Keratinocyte (primary cell): Measurements from ENCODE around the gene THRAP3. TPM values are rescaled to one million over a fixed set of nuclear protein-coding genes. Genes with fewer than 3 reads are reported as not detected.

Source experiments
- DNase-seq: peaks from one replicate; pipeline ENCODE4 v3.0.0-alpha.2; 2011; ENCODE audit warnings: low read depth, missing footprints, low spot score
- FAIRE-seq: peaks from 2 replicates; lab custom pipeline; 2011; peaks lifted over from hg19 to GRCh38; lab: Jason Lieb, UNC
- H2AFZ ChIP-seq: 2 replicates; pipeline ENCODE4 v1.6.0; 2012; ENCODE audit warnings: low read length, control low read depth, inconsistent platforms; ENCODE audit not compliant: control insufficient read depth
- H3K27ac ChIP-seq: 2 replicates; pipeline ENCODE4 v1.5.1; 2011; ENCODE audit warnings: low read length; ENCODE audit not compliant: control insufficient read depth, insufficient read depth
- H3K27me3 ChIP-seq: 3 replicates; pipeline ENCODE4 v1.6.0; 2011; ENCODE audit warnings: low read length; ENCODE audit not compliant: control insufficient read depth, insufficient read depth; ENCODE audit errors: extremely low read depth
- H3K36me3 ChIP-seq, 2 experiments: 2 replicates in 1 of 2; 3 replicates in 1 of 2; pipeline ENCODE4 v1.5.1; 2011; ENCODE audit warnings: low read length in 2 of 2, mild to moderate bottlenecking in 1 of 2; ENCODE audit not compliant: control insufficient read depth in 2 of 2, insufficient read depth in 2 of 2; ENCODE audit errors: extremely low read depth in 1 of 2
- H3K4me1 ChIP-seq: 3 replicates; pipeline ENCODE4 v1.5.1; 2011; ENCODE audit warnings: low read length; ENCODE audit not compliant: control insufficient read depth, insufficient read depth; ENCODE audit errors: extremely low read depth
- H3K4me2 ChIP-seq: 3 replicates; pipeline ENCODE4 v1.6.0; 2011; ENCODE audit warnings: low read depth, low read length; ENCODE audit not compliant: control insufficient read depth, insufficient read depth; ENCODE audit errors: extremely low read depth
- H3K4me3 ChIP-seq, 3 experiments: fragments of 200-600 bp in 1 of 3; sonication (generic) in 1 of 3; 2 replicates in 2 of 3; 3 replicates in 1 of 3; pipeline ENCODE4 v1.5.1; 2011 to 2016; ENCODE audit warnings: low read length in 3 of 3, mild to moderate bottlenecking in 3 of 3, control low read depth in 2 of 3, inconsistent platforms in 1 of 3, low read depth in 1 of 3, mixed read lengths in 1 of 3, mixed run types in 1 of 3, moderate library complexity in 1 of 3; ENCODE audit not compliant: control insufficient read depth in 2 of 3, insufficient read depth in 2 of 3; ENCODE audit errors: extremely low read depth in 1 of 3
- H3K79me2 ChIP-seq: 2 replicates; pipeline ENCODE4 v1.6.0; 2012; ENCODE audit warnings: low read length; ENCODE audit not compliant: control insufficient read depth, insufficient read depth
- H3K9ac ChIP-seq: 3 replicates; pipeline ENCODE4 v1.6.0; 2011; ENCODE audit warnings: low read length; ENCODE audit not compliant: control insufficient read depth, insufficient read depth; ENCODE audit errors: extremely low read depth
- H3K9me1 ChIP-seq: 3 replicates; pipeline ENCODE4 v1.6.0; 2011; ENCODE audit warnings: low read length; ENCODE audit not compliant: control insufficient read depth, insufficient read depth; ENCODE audit errors: extremely low read depth
- H3K9me3 ChIP-seq: 2 replicates; pipeline ENCODE4 v1.5.1; 2012; ENCODE audit warnings: low read depth, low read length; ENCODE audit not compliant: control insufficient read depth
- H4K20me1 ChIP-seq: 3 replicates; pipeline ENCODE4 v1.6.0; 2011; ENCODE audit warnings: low read length; ENCODE audit not compliant: control insufficient read depth, insufficient read depth; ENCODE audit errors: extremely low read depth
- dilution Hi-C: fragments of 300-500 bp; cut with MboI; formaldehyde crosslinking; loops from one replicate; pipeline ENCODE4 v1.7.0; 2020; ENCODE audit warnings: low sequenced_read_pairs; ENCODE audit not compliant: extremely low pct_ligation_motif_present
- polyA plus RNA-seq, 5 experiments: library from polyadenylated mRNA; depleted of rRNA in 3 of 5; stranded (reverse) in 3 of 5; stranded (forward) in 1 of 5; unstranded in 1 of 5; fragments of >200 nt; gene quantifications; 1 replicate in 1 of 5; 2 replicates in 3 of 5; 3 replicates in 1 of 5; pipeline versions ENCODE4 v1.2.1 to v1.2.3, GENCODE V29; 2011 to 2012; ENCODE audit warnings: missing spikeins in 2 of 5, low read depth in 1 of 5, low replicate concordance in 1 of 5
- TF ChIP-seq, protein P1 (sequence below), 3 experiments: IDR thresholded peaks in 1 of 3; conservative IDR thresholded peaks in 1 of 3; optimal IDR thresholded peaks in 1 of 3; 2 replicates in 2 of 3; 3 replicates in 1 of 3; pipeline versions ENCODE3 to v1.5.1; 2011; ENCODE audit warnings: low read length in 3 of 3, mild to moderate bottlenecking in 3 of 3, moderate library complexity in 2 of 3, control low read depth in 1 of 3, inconsistent platforms in 1 of 3; ENCODE audit not compliant: insufficient read depth in 2 of 3; ENCODE audit errors: extremely low read depth in 1 of 3

The THRAP3 gene
- polyA plus RNA-seq, 1 donor (not counting 4 experiments of a cell fraction or from before 2014, with no cell fraction given), result 79.6 TPM

DNA sequence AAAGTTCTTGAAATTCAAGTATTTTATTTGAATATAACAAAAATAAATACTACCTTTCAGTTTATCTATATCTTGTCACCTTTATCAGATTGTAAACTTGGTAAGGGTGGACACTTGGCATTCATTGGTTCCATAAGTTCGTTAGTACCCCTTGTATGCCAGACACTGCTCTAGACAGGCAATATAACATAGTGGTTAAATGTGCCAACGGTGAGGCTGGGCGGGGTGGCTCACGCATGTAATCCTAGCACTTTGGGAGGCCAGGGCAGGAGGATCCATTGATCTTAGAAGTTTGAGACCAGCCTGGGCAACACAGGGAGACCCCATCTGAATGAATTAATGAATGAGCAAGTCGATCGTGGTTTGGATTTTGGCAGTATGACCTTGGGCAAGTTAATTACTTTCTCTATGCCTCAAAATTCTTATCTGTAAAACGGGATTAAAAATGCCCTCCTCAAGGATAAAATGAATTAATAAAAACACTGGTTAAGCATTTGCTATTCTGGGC lies 55.6 kb downstream of the THRAP3 start:
- FAIRE-seq (no peak), DNase-seq (no peak)
- TF ChIP-seq, protein P1, sequence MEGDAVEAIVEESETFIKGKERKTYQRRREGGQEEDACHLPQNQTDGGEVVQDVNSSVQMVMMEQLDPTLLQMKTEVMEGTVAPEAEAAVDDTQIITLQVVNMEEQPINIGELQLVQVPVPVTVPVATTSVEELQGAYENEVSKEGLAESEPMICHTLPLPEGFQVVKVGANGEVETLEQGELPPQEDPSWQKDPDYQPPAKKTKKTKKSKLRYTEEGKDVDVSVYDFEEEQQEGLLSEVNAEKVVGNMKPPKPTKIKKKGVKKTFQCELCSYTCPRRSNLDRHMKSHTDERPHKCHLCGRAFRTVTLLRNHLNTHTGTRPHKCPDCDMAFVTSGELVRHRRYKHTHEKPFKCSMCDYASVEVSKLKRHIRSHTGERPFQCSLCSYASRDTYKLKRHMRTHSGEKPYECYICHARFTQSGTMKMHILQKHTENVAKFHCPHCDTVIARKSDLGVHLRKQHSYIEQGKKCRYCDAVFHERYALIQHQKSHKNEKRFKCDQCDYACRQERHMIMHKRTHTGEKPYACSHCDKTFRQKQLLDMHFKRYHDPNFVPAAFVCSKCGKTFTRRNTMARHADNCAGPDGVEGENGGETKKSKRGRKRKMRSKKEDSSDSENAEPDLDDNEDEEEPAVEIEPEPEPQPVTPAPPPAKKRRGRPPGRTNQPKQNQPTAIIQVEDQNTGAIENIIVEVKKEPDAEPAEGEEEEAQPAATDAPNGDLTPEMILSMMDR (optimal IDR thresholded peaks at IDR 0.05 in 1 of 3, IDR thresholded peaks at IDR 0.05 in 1 of 3, conservative IDR thresholded peaks at IDR 0.05 in 1 of 3; ENCODE audit: extremely low read depth in 1 of 3, insufficient read depth in 2 of 3, low read length in 3 of 3), result no peak
- Histone ChIP-seq H3K27ac (no peak overlapping the region), H4K20me1 (no peaks in the 10 kb centered on the region), H2AFZ (no peak overlapping the region), H3K4me1 (no peaks in the 10 kb centered on the region), H3K36me3 (peaks cover 5 to 7% of the 10 kb centered on the region in 2 experiments), H3K9ac (no peak overlapping the region), H3K9me1 (peaks cover 2% of the 10 kb centered on the region), H3K27me3 (no peaks in the 10 kb centered on the region), H3K4me3 (no peak overlapping the region), H3K79me2 (peaks cover 47% of the 10 kb centered on the region), H3K9me3 (no peaks in the 10 kb centered on the region), H3K4me2 (no peak overlapping the region)
- dilution Hi-C loops, result no loop called here

DNA sequence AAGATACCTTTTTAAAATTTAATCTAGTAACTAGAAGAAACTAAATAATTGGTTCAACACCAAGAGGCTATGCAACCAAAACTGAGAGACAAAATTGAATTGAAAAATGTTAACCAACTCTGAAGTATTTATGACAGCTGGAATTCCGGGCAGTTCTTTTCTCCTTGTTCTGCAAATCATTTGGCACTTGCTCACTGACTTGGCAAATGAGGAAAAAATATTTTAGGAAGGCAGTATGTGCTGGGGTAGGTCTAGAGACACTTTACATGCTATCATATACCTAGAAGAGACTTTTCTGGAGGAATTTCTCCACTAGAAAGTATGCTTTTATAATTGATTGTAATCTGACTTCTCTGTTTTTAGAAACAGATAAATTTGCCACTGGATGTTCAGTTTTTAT lies 59.8 kb downstream of the THRAP3 start:
- TF ChIP-seq, protein P1 (optimal IDR thresholded peaks at IDR 0.05 in 1 of 3, IDR thresholded peaks at IDR 0.05 in 1 of 3, conservative IDR thresholded peaks at IDR 0.05 in 1 of 3; ENCODE audit: extremely low read depth in 1 of 3, insufficient read depth in 2 of 3, low read length in 3 of 3), result no peak
- H3K4me3 ChIP-seq, result no peak overlapping the region
- no peak overlapping the region for H2AFZ ChIP-seq
- peaks cover 22 to 35% of the 10 kb centered on the region in 2 experiments for H3K36me3 ChIP-seq
- dilution Hi-C loops, result no loop called here
- FAIRE-seq (no peak), DNase-seq (no peak)
- H3K79me2 ChIP-seq, result peaks cover 42% of the 10 kb centered on the region
- no peaks in the 10 kb centered on the region for H3K27me3 ChIP-seq
- no peak overlapping the region for H3K9ac ChIP-seq
- H3K27ac ChIP-seq, result no peak overlapping the region
- no peaks in the 10 kb centered on the region for H3K9me1 ChIP-seq
- no peaks in the 10 kb centered on the region for H4K20me1 ChIP-seq
- no peak overlapping the region for H3K4me2 ChIP-seq
- H3K9me3 ChIP-seq, result no peaks in the 10 kb centered on the region
- H3K4me1 ChIP-seq, result no peaks in the 10 kb centered on the region
